GM18519 (cell line): ENCODE results near the gene PRKAA2.

Source experiments
- ATAC-seq: cut with Tn5 transposase; IDR thresholded peaks from one replicate; pipeline ENCODE4 v1.9.1; 2021; ENCODE audit warnings: mild to moderate bottlenecking, moderate library complexity; ENCODE audit not compliant: unreplicated experiment, low FRiP score

PRKAA2 gene

GRCh38 chr1:56709995-56710394, 64.9 kb downstream of the PRKAA2 start:
- no peak for ATAC-seq

DNA sequence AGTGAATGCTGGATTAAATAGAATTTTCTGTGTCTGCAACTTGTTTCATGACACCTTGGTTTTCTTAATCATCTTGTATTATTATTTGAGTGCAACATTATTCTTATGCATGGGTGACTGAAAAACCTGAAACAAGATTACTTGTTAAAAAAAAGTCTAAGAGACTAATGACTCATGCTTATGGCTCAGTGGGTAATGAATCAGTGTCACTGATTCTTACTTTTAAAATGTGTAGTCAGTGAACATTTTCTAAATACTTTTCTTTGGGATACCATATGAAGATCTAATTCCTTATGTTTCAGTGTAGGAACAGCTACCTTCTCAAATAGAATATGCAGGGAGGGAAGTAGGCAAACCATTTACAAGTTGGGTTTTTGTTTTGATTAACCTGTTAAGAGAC, 65.5 kb downstream of the PRKAA2 start:
- no peak for ATAC-seq

GRCh38 chr1:56712150-56712549, 67.0 kb downstream of the PRKAA2 start:
- no peak for ATAC-seq

GRCh38 chr1:56713112-56713511, 68.0 kb downstream of the PRKAA2 start:
- no peak for ATAC-seq

DNA sequence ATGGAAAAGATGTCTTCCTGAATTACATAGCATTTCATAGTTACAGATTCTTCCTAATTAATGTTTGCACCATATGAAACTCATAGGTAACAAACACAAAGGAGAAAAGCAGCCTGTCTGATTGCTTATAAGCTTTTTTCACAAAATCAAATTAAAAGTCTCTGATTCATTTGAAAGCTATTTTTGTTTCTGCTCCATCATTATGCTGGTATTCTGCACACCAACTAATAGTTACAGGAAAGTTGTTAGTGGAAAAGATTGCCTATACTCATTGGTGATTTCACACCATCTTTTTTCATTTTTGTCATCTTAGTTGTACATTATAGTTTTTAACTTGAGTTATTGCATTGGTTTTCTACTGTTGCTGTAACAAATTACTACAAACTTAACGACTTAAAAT, 70.0 kb downstream of the PRKAA2 start:
- ATAC-seq: no peak

GRCh38 chr1:56719171-56719570, 74.1 kb downstream of the PRKAA2 start:
- no peak for ATAC-seq

DNA sequence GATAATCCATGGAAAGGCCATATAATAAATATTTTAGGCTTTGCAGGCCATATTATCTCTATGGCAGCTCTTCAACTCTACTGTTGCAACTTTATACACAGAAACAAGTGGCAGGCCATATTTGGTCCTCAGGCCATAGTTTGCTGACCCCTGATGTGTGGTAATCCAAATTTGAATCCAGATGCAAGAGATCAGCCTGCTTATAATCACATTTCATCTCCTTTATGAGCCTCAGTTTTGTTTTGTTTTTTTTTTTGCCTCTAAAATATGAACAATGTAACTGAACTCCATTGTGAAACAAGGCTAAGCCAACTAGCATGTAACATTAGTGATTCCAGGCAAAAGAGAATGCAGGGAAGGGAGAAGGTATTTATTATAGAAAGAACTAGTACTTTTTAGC, 81.6 kb downstream of the PRKAA2 start:
- ATAC-seq: no peak

DNA sequence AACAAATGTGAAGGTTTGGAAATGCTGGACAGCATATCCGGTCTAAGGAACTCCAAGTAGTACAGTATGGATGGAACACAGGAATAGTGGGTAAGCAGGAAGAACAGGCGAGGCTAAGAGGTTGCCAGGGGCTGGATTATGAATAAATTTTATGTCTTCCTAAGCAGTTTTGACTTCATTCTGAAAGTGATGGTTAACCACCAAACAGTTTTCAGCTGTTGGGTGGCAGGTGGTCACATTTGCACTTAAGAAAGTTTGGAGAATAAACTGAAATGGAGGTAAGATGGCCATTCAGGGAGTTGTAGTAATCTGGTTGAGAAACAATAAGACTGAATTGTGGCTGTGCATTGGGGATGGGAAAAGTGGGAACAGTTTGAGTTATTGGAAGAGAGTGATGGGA, 83.8 kb downstream of the PRKAA2 start:
- no peak for ATAC-seq

DNA sequence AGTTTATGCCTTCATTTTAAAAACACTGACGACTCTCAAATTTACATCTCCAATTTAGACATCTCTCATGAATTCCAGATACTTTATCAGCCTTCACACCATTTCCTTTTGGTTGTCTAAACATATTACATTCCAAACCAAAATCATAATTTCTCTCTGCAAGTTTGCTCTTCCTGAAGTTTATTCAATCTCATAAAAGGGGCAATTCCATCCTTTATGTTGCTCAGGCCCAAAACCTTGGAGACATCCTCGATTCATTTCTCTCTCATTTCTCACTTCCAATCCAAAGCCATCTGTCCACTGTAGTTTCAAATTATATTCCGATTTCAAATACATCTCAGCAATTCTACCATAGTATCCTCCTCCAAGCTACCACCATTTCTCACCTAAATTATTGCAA, 100.1 kb downstream of the PRKAA2 start:
- no peak for ATAC-seq

DNA sequence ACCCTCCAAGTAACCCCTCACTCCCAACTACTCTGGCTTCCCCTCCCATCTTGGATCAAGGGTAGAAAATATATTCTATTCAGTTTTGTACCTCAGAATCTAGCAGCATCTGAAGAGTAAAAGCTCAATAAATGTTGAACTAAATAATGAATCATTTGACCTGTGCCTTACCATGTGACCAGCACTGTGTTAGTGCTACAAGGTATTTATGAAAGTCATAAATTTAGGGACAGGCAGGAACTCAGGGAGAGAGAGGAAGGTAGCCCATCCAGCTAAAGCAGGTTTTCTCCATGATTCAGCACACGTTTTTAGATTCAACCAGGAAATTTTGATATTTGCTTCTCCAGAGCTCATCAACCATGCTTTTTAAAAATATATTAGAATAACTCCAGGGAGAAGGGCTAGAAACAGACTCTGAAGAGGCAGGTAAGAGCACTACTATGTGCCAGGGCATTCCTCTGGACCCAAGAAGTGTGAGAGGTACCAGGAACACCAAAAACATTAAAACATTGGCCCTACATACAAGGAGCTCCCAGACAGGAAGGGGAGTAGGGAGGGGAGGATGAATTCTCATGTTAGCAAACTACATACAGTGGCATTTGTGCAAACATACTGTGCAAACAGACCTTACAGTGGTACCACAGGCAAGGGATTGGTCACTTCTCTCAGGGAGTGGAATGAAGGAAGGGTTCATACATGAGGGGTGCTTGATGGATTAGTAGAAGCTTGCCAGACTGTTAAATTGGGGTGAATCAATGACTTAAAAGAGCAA, 109.8 kb downstream of the PRKAA2 start:
- ATAC-seq: no peak

DNA sequence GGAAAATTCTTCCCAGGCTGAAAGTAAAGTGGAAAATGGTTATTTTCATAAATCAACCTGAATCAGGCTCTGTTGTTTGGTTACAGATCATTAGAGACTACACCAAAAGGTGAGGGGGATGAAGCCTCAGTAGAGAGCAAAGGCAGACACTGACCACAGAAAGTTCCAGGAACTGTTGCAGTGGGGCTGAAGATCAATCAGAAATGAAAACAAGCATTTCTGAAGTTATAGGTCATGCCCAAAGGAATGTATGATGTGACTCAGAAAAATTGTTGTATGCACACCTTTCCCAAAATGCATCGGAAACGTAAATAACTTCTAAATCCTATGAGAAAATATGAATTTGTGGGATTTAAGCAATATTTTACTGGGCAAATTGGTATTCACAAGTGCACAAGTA, 110.8 kb downstream of the PRKAA2 start:
- no peak for ATAC-seq

GRCh38 chr1:56758135-56758534, 113.0 kb downstream of the PRKAA2 start:
- no peak for ATAC-seq

DNA sequence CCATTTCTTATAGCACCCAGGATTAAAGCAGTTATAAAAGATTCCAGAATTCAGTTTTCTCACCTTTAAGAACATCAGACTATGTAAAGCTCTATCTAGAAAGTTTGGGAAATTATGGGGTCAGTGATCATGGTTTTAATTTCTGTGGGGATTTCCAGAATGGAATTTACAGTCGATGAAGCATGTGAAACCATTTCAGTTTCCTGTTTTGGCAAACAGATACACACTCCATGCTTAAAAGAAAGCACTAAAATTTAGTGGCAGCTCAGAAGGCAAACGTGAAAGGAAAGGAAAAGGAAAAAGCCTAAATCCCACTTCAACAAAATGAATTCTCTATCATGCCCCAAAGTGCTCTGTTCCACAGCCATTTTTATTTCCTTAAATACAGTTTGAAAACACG, 113.7 kb downstream of the PRKAA2 start:
- no peak for ATAC-seq
